ENCODE results near the gene SDK1.
"Not testable (repeated sequence)": the region's sequence is repeated elsewhere in the genome, so short reads cannot be mapped to it uniquely, and the experiment has no call there.

Gene SDK1

DNA sequence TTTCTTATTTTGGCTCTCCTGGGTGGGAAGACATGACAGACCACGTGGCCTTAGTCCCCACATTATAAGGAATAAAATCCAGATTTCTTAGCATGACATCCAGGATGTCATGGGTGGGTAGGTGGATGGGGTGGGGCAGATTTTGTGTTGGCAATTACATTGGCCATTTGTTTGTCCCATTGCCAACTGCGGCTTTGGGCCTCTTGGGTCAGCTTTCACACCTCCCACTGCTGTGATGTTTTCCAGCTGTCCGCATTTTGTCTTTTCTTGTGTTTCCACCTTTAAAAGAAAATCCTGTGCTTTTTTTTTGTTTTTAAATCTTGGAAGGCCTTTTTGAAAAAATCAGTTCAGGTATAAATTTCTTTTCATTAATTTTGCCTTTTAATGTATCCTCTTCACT lies 237.0 kb downstream of the SDK1 start:
- DNase-seq, result no peak

- DNase-seq, result no peak
These were observed 239.6 kb downstream of the SDK1 start for GRCh38 chr7:3540456-3541220.

DNA sequence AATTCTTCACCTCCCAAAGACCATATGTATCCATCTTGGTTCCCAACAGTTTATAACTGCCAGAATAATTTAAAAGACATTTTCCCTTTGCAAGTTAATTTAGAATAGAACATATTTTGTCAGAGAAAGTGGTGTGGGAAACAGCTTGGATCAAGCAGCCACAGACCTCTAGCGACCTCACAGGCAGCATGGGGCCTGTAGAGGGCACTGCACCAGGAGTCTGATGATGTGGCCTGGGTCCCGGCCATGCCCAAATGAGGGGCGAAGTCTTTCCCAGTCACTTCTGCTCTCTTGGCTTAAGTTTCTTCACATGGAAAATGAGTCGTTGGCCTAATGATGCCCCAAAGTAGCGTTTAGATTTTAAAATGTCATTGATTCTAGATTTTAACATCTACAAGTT lies 243.2 kb downstream of the SDK1 start:
- DNase-seq, result no peak

DNA sequence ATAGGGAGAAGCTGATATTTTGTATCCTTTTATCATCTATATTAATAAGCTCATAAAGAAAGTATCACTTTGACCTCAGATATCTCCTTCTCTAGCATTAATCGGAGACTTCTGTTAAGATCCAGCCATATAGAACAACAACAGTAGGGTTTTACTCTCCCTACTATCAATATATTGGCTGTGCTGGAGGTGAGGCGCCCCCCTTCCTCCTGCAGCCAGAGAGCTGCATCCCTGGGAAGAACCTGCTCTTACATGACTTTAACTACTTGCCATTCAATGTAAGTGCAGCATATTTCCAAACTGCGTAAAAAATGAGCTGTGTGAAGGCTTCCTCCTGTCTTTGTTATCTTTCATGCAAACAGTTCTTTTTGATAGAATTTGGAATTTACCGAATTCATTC lies 247.8 kb downstream of the SDK1 start:
- no peak for DNase-seq

DNA sequence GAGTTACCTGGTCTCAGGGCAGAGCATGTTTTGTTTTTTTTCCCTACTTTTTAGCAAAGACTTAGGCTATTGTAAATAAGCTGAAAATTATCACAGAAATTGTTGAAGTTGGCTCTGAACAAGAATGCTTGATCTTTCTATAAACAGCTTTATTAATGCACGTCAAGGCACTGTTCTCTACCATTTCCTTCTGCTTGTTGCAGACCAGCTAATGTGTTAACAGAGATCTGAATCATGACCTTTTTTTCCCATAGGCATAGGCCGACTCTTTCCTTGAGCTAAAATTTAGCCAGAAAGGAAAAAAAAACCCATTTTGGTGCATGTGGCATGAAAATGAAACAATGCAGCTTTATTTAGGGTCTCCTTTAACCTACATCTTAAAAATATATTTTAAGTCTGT lies 248.5 kb downstream of the SDK1 start:
- no peak for DNase-seq

- no peak for DNase-seq
These were observed 250.5 kb downstream of the SDK1 start for GRCh38 chr7:3551536-3551935.

DNA sequence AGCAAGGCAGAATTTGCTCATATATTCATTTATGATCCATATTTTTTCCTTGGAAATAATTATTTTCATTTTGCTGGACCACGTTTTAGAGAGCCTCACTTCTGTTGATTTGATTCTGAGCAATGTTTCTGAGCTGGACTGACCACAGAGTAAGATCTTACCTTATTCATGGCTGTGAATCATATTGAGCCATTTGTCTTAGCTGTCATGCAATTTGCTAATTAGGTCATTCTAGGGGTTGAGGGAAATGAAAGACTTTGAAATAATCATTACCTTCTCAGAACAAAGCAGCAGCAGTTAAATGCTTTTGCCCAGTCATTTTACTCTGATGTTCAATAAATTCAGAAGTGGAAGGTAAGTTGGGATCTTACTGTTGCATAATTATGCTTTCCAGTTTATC lies 251.4 kb downstream of the SDK1 start:
- DNase-seq, result no peak

GRCh38 chr7:3558400-3558799 lies 257.3 kb downstream of the SDK1 start:
- no peak for DNase-seq

GRCh38 chr7:3559278-3559677 lies 258.2 kb downstream of the SDK1 start:
- no peak for DNase-seq

DNA sequence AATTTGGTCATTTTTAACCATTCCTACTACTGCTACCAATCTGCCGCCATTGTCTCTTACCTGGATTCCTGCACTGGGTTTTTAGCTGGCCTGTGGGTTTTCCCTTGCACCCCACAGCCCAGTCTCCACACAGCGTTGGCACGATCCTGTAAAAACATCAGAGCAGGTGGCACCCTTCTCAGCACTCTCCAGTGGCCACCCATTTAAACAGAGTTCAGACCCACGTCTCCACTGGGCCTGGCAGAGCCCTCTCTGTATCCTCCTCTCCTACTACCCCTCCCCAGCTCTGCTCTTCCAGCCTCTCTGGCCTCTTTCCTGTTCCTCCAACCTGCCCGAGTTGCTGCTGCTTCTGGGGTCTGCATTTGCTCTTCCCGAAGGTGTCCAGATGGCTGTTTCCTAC lies 259.4 kb downstream of the SDK1 start:
- DNase-seq, result no peak

DNA sequence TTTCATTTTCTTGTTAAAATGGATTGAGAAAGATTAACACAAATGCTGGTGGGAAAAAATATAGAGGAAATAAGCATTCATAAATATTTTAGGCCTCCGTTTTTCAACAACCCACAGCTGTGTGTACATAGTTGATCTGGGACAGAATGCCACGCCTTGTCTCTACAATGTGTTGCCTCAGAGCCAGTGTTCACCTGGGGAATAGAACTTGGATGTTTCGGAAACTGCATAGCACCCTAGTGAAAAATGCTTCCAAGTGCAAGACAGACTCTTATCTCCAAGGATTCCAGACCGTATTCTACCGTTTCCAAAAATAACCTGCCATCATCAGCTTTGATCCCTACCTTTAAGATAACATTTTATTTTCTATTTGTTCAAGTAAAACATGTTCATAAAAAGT lies 260.9 kb downstream of the SDK1 start:
- DNase-seq, result no peak

DNA sequence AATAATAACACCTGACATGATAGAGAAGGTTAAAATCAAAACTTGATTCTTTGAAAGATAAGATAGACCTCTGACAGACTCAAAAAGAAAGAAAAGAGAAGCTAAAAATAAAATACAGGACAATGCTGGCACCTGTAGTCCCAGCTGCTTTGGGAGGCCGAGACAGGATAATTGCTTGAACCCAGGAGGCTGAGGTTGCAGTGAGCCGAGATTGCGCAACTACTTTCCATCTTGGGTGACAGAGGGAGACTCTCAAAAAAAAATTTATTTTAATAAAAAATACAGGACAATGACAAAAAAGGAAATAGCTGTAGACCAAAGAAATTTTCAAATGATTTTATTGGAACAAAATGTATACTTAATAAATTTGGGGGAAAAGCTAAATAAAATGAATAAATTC lies 263.2 kb downstream of the SDK1 start:
- DNase-seq, result no peak

DNA sequence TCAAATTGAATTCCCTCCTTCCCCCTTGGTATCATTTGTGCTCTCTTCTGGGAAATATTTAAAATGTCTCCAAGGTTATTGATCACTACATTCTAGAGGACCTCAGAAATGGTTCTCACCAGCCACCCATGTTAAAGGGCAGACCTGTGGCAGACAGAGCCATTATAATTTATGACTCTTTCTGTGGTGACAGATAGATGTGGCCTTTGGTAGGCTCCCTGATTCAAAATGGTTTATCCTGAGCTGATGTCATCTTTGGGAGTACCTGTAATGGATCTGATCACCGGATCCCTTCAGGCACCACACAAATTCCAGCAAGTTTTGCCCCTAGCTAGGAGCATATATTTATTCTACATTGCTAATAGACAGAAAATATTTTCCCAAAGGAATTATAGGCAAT lies 267.5 kb downstream of the SDK1 start:
- no peak for DNase-seq

- no peak for DNase-seq
These were observed 268.6 kb downstream of the SDK1 start for GRCh38 chr7:3569643-3570042.

DNA sequence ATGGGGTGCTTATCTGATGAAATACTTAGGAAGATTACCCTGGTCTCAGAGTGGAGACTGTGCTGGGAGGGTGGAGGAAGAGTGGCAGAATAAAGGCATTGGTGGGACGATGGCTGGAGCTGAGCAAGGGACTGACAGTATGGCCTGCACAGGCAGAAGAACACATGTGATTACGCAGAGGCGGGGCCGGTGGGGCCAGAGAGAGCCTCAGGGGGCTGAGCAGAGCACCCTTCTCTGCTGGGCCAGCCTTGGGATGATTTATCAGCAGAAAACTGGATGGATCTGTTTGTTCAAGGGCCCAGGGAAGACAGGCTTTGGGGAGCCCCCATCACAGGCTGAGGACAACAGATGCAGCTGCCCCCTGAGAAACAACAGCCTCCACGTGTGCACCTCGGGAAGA lies 272.1 kb downstream of the SDK1 start:
- no peak for DNase-seq

DNA sequence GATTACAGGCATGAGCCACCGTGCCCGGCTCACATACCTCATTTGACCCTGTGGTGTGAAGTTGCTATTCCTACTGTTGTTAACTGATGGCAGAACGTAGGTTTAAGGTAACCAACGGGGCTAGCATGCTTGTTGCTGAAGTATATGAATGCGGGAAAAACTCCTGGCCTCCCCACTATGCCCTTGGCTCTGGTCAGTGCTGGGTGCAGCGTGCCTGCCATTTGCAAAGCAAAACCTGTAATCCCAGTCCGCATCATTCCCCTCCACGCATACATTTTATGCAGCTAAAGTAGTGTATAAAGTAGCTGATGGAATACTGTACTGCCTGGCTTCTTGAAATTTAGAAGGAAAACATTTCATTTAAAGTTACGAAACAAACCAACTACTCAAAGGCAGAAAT lies 273.3 kb downstream of the SDK1 start:
- no peak for DNase-seq

GRCh38 chr7:3575753-3576531 lies 274.9 kb downstream of the SDK1 start:
- DNase-seq, result no peak

DNA sequence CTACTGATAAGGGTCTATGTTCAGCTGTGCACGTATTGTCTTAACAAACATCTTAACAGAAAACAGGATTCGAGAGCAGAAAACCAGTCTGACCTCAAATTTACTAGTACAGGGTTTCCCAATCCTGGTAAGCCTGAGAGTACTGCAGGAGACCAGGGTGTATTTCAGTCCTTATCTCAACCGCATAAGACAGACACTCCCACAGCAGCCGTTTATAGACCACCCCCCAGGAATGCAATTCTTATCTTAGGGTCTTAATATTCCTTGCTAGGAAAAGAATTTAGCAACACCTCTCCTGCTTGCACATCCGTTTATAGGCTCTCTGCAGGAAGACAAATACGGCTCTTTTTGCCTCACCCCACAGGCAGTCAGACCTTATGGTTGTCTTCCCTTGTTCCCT lies 277.3 kb downstream of the SDK1 start:
- DNase-seq, result no peak

GRCh38 chr7:3579638-3580219 lies 278.7 kb downstream of the SDK1 start:
- no peak for DNase-seq

DNA sequence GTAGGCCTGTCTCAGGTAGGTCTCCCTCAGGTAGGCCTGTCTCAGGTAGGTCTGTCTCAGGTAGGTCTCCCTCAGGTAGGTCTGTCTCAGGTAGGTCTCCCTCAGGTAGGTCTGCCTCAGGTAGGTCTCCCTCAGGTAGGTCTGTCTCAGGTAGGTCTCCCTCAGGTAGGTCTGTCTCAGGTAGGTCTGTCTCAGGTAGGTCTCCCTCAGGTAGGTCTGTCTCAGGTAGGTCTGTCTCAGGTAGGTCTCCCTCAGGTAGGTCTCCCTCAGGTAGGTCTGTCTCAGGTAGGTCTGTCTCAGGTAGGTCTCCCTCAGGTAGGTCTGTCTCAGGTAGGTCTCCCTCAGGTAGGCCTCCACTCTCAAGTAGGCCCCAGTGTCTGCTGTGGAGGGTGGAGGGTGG lies 281.1 kb downstream of the SDK1 start:
- DNase-seq, result not testable (repeated sequence)

GRCh38 chr7:3585826-3586225 lies 284.8 kb downstream of the SDK1 start:
- DNase-seq, result no peak

DNA sequence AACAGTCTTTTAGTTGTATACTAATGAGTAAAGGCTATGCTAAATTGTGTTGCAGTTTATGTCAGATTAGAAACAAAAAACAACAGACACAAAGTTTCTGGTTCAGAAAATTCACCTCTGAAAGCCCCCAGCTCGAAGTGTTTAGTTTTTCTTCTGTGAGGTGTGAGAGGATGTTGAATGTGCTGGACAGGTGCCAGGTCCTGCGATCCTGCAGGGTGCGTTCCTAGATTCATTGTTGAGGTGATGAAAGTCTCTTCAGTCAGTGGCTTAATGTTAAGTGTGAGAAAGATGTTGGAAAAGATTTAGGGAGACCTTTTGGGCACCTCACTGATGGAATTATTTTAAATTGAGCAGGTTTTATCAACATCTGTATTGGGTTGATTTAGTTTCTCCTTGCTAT lies 287.3 kb downstream of the SDK1 start:
- no peak for DNase-seq

- DNase-seq, result no peak
These were observed 288.7 kb downstream of the SDK1 start for GRCh38 chr7:3589752-3590151.

- DNase-seq, result no peak
These were observed 290.2 kb downstream of the SDK1 start for GRCh38 chr7:3591219-3591618.
